ENCODE results near the gene GNG13. TPM values are rescaled to one million over a fixed set of nuclear protein-coding genes. Genes with fewer than 3 reads are reported as not detected.

GNG13 gene
- total and polyA plus RNA-seq, 2 experiments from 2014 or later: 0.29 TPM; not detected in 1

DNA sequence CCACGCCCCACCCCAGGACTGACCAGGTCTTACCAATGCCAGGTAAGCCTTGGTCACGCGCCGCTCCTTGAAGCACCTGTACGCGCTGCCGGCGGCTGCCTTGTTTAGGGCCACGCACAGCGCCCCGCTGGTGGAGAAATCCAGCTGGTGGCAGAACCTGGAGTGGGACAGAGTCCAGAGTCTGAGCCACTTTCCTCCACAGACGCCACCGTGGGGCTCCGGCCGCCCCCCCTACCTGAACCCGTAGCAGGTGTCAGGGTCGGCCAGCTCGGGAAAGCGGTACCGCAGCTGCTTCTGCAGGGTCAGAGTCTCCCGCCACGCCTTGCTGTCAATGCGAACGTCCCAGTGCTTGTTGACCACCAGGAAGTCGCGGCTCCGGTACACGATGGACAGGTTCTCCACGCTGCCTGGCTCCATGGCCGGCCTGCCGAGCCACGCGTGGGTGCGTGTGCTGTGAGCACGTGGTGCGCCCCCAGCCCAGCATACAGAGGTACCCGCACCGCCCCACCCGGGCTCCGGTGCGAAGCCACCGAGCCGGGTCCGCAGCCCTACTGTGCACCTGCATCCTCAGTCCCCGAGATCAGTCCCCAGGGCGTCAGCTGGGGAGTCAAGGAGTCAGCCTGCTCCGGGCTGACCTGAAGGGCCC is 13.1 kb downstream of the GNG13 start (continued):
- TF ChIP-seq, protein P1, sequence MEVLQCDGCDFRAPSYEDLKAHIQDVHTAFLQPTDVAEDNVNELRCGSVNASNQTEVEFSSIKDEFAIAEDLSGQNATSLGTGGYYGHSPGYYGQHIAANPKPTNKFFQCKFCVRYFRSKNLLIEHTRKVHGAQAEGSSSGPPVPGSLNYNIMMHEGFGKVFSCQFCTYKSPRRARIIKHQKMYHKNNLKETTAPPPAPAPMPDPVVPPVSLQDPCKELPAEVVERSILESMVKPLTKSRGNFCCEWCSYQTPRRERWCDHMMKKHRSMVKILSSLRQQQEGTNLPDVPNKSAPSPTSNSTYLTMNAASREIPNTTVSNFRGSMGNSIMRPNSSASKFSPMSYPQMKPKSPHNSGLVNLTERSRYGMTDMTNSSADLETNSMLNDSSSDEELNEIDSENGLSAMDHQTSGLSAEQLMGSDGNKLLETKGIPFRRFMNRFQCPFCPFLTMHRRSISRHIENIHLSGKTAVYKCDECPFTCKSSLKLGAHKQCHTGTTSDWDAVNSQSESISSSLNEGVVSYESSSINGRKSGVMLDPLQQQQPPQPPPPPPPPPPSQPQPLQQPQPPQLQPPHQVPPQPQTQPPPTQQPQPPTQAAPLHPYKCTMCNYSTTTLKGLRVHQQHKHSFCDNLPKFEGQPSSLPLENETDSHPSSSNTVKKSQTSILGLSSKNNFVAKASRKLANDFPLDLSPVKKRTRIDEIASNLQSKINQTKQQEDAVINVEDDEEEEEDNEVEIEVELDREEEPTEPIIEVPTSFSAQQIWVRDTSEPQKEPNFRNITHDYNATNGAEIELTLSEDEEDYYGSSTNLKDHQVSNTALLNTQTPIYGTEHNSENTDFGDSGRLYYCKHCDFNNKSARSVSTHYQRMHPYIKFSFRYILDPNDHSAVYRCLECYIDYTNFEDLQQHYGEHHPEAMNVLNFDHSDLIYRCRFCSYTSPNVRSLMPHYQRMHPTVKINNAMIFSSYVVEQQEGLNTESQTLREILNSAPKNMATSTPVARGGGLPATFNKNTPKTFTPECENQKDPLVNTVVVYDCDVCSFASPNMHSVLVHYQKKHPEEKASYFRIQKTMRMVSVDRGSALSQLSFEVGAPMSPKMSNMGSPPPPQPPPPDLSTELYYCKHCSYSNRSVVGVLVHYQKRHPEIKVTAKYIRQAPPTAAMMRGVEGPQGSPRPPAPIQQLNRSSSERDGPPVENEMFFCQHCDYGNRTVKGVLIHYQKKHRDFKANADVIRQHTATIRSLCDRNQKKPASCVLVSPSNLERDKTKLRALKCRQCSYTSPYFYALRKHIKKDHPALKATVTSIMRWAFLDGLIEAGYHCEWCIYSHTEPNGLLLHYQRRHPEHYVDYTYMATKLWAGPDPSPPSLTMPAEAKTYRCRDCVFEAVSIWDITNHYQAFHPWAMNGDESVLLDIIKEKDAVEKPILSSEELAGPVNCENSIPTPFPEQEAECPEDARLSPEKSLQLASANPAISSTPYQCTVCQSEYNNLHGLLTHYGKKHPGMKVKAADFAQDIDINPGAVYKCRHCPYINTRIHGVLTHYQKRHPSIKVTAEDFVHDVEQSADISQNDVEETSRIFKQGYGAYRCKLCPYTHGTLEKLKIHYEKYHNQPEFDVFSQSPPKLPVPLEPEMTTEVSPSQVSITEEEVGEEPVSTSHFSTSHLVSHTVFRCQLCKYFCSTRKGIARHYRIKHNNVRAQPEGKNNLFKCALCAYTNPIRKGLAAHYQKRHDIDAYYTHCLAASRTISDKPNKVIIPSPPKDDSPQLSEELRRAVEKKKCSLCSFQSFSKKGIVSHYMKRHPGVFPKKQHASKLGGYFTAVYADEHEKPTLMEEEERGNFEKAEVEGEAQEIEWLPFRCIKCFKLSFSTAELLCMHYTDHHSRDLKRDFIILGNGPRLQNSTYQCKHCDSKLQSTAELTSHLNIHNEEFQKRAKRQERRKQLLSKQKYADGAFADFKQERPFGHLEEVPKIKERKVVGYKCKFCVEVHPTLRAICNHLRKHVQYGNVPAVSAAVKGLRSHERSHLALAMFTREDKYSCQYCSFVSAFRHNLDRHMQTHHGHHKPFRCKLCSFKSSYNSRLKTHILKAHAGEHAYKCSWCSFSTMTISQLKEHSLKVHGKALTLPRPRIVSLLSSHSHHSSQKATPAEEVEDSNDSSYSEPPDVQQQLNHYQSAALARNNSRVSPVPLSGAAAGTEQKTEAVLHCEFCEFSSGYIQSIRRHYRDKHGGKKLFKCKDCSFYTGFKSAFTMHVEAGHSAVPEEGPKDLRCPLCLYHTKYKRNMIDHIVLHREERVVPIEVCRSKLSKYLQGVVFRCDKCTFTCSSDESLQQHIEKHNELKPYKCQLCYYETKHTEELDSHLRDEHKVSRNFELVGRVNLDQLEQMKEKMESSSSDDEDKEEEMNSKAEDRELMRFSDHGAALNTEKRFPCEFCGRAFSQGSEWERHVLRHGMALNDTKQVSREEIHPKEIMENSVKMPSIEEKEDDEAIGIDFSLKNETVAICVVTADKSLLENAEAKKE (CRISPR knock-in tag; IDR thresholded peaks at IDR 0.05): no peak
- no peak for TF ChIP-seq NANOG (IDR thresholded peaks at IDR 0.05; ENCODE audit: borderline replicate concordance)
- no peak for TF ChIP-seq CREB1 (CRISPR knock-in tag; IDR thresholded peaks at IDR 0.05; ENCODE audit: low read depth)
- TF ChIP-seq, protein P2, sequence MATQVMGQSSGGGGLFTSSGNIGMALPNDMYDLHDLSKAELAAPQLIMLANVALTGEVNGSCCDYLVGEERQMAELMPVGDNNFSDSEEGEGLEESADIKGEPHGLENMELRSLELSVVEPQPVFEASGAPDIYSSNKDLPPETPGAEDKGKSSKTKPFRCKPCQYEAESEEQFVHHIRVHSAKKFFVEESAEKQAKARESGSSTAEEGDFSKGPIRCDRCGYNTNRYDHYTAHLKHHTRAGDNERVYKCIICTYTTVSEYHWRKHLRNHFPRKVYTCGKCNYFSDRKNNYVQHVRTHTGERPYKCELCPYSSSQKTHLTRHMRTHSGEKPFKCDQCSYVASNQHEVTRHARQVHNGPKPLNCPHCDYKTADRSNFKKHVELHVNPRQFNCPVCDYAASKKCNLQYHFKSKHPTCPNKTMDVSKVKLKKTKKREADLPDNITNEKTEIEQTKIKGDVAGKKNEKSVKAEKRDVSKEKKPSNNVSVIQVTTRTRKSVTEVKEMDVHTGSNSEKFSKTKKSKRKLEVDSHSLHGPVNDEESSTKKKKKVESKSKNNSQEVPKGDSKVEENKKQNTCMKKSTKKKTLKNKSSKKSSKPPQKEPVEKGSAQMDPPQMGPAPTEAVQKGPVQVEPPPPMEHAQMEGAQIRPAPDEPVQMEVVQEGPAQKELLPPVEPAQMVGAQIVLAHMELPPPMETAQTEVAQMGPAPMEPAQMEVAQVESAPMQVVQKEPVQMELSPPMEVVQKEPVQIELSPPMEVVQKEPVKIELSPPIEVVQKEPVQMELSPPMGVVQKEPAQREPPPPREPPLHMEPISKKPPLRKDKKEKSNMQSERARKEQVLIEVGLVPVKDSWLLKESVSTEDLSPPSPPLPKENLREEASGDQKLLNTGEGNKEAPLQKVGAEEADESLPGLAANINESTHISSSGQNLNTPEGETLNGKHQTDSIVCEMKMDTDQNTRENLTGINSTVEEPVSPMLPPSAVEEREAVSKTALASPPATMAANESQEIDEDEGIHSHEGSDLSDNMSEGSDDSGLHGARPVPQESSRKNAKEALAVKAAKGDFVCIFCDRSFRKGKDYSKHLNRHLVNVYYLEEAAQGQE (IDR thresholded peaks at IDR 0.05; ENCODE audit: unreplicated experiment): no peak
